ENCODE data around the gene UMODL1.

Gene UMODL1

GRCh38 chr21:42102076-42102475, 31.0 kb downstream of the UMODL1 start:
- TF ChIP-seq CTCF (IDR thresholded peaks at IDR 0.05; ENCODE audit: control insufficient read depth, extremely low read depth, insufficient read depth): no peak
- no peak for DNase-seq (ENCODE audit: low read depth)
- H3K4me3 ChIP-seq (ENCODE audit: low read depth, low read length): no peak overlapping the region

GRCh38 chr21:42102526-42102925, 31.4 kb downstream of the UMODL1 start:
- H3K4me3 ChIP-seq (ENCODE audit: low read depth, low read length): no peak overlapping the region
- DNase-seq (ENCODE audit: low read depth): no peak
- TF ChIP-seq CTCF (IDR thresholded peaks at IDR 0.05; ENCODE audit: control insufficient read depth, extremely low read depth, insufficient read depth): no peak

DNA sequence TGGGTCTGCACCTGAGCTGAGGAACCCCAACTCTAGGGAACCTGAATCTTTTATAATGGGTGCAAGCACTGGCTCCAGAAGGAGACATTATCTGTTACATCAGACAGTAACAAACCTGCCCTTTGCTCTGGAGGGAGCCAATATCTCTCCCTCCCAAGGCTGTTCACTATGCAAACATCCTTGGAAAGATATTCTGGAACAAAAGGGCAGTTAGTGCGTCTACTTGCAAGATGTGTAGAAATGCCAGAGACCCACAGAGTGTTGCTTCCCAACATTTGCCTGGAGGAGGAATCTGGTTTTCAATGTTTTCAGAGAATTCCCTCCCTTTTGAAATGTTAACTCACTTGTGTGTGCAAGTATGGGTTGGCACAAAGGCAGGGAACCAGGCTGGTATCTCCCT, 31.9 kb downstream of the UMODL1 start:
- H3K4me3 ChIP-seq (ENCODE audit: low read depth, low read length): no peak overlapping the region
- no peak for TF ChIP-seq CTCF (IDR thresholded peaks at IDR 0.05; ENCODE audit: control insufficient read depth, extremely low read depth, insufficient read depth)
- no peak for DNase-seq (ENCODE audit: low read depth)

DNA sequence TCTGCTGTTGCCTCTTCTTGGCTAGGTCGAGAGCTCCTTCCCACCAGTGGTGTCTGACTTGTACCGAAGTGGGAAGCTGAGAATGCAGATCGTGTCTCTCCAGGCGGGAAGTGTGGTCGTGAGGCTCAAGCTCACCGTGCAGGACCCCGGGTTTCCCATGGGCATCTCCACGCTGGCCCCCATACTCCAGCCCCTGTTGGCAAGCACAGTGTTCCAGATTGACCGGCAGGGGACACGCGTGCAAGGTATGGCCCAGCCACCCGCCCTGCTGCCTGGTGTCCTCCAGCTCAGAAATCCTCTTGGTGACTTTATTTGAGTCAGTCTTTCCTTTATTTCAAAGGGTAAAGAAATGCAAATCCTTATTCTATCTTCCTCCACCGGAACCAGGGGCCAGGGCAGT, 32.7 kb downstream of the UMODL1 start:
- no peak overlapping the region for H3K4me3 ChIP-seq (ENCODE audit: low read depth, low read length)
- TF ChIP-seq CTCF (IDR thresholded peaks at IDR 0.05; ENCODE audit: control insufficient read depth, extremely low read depth, insufficient read depth): no peak
- no peak for DNase-seq (ENCODE audit: low read depth)

GRCh38 chr21:42105476-42106315, 34.6 kb downstream of the UMODL1 start:
- TF ChIP-seq CTCF (IDR thresholded peaks at IDR 0.05; ENCODE audit: control insufficient read depth, extremely low read depth, insufficient read depth): no peak
- DNase-seq (ENCODE audit: low read depth): no peak
- no peak overlapping the region for H3K4me3 ChIP-seq (ENCODE audit: low read depth, low read length)

DNA sequence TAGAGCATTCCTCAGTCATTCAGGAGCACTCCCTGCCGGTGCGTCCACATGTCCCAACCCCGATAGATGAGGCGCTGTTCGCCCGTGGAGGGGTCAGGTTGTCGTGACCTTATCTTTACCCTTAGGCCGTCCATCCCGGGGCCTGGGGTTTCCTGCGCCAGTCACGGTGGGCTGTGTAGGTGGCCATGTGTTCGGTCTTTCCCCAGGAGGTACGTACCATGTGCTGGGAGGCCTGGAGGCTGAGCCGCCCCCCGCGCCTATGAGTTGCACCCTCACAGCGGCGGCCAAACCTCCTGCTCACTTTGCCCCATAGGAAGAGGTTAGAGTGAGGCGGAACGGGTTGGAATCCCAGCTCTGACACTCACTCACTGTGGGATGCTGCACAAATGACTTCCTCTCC, 35.3 kb downstream of the UMODL1 start:
- no peak for TF ChIP-seq CTCF (IDR thresholded peaks at IDR 0.05; ENCODE audit: control insufficient read depth, extremely low read depth, insufficient read depth)
- no peak for DNase-seq (ENCODE audit: low read depth)
- H3K4me3 ChIP-seq (ENCODE audit: low read depth, low read length): no peak overlapping the region
